A673 (cell line): Measurements from ENCODE around the gene URI1. TPM values are rescaled to one million over a fixed set of nuclear protein-coding genes. Genes with fewer than 3 reads are reported as not detected.

Source experiments
- BruUV-seq: library from RNA; stranded (reverse); fragments of 400-500 nt; replicated peaks from 2 replicates; lab custom pipeline; 2021; lab: Mats Ljungman, UMichigan
- CTCF ChIA-PET: fragments of 300-600 bp; sonication (Branson Sonifier 250); formaldehyde crosslinking; loops from one replicate; lab custom pipeline; 2022; ENCODE audit warnings: antibody characterized with exemption; lab: Charles Lee
- POLR2A ChIA-PET: fragments of 300-600 bp; sonication (Branson Sonifier 250); formaldehyde crosslinking; loops from one replicate; lab custom pipeline; 2022; ENCODE audit warnings: antibody characterized with exemption; ENCODE audit not compliant: low non-redundant PET; lab: Charles Lee
- DNase-seq: peaks from one replicate; pipeline ENCODE4 v3.0.0-alpha.2; 2015; ENCODE audit warnings: low spot score
- H3K27ac ChIP-seq: fragments of 200-600 bp; sonication (generic); 2 replicates; pipeline ENCODE4 v1.5.1; 2016; ENCODE audit warnings: mixed run types, low read depth, mild to moderate bottlenecking, mixed read lengths, antibody characterized with exemption, low read length; ENCODE audit not compliant: poor library complexity, severe bottlenecking
- H3K27me3 ChIP-seq: fragments of 200-600 bp; sonication (generic); replicated peaks from 2 replicates; pipeline ENCODE4 v1.6.1; 2017; ENCODE audit warnings: mixed run types, low read depth, mild to moderate bottlenecking, mixed read lengths, antibody characterized with exemption, low read length; ENCODE audit not compliant: insufficient read depth, poor library complexity
- H3K36me3 ChIP-seq: fragments of 200-600 bp; sonication (generic); 2 replicates; pipeline ENCODE4 v1.6.1; 2016; ENCODE audit warnings: mixed run types, mild to moderate bottlenecking, mixed read lengths, antibody characterized with exemption, low read length; ENCODE audit not compliant: insufficient read depth, poor library complexity, severe bottlenecking
- H3K4me1 ChIP-seq: fragments of 200-600 bp; sonication (generic); 2 replicates; pipeline ENCODE4 v1.6.1; 2017; ENCODE audit warnings: mixed run types, mild to moderate bottlenecking, mixed read lengths, antibody characterized with exemption, low read length; ENCODE audit not compliant: insufficient read depth, poor library complexity, severe bottlenecking
- H3K4me3 ChIP-seq: fragments of 200-600 bp; sonication (generic); 2 replicates; pipeline ENCODE4 v1.5.1; 2016; ENCODE audit warnings: low read depth, mixed run types, mild to moderate bottlenecking, mixed read lengths, low read length; ENCODE audit not compliant: poor library complexity, severe bottlenecking
- H3K9me3 ChIP-seq: fragments of 200-600 bp; sonication (generic); 2 replicates; pipeline ENCODE4 v1.6.1; 2016; ENCODE audit warnings: mixed run types, low read depth, mild to moderate bottlenecking, mixed read lengths, antibody characterized with exemption, low read length; ENCODE audit not compliant: poor library complexity, severe bottlenecking
- CTCF ChIP-seq: fragments of 300-800, 200-600 bp; sonication (generic); conservative IDR thresholded peaks from 2 replicates; pipeline ENCODE4 v1.5.1; 2017; ENCODE audit warnings: low read depth, mild to moderate bottlenecking, antibody characterized with exemption, low read length, moderate library complexity, mixed read lengths
- EZH2 ChIP-seq: fragments of 200-600 bp; sonication (generic); IDR thresholded peaks from 2 replicates; pipeline ENCODE4 v1.6.1; 2017; ENCODE audit warnings: borderline replicate concordance, low read depth, mild to moderate bottlenecking, mixed read lengths, antibody characterized with exemption, low read length; ENCODE audit not compliant: poor library complexity, severe bottlenecking
- intact Hi-C: fragments of 100-400 bp; cut with micrococcal nuclease; formaldehyde crosslinking; loops from one replicate; pipeline ENCODE4 v1.10.0; 2022; ENCODE audit not compliant: unreplicated experiment
- total RNA-seq: library from RNA; stranded (reverse); gene quantifications from 2 replicates; pipeline ENCODE4 v1.2.3, GENCODE V29; 2021

The URI1 gene
- total RNA-seq, 1 experiment from 2014 or later: 93.0 TPM

GRCh38 chr19:29934257-29934656 is 7.8 kb upstream of the URI1 start:
- DNase-seq: no peak
- H3K27ac ChIP-seq: no peak overlapping the region
- no peaks in the 10 kb centered on the region for H3K27me3 ChIP-seq
- ChIA-PET CTCF (no interaction called here), POLR2A (no interaction called here)
- no TSS peak for BruUV-seq
- no peak overlapping the region for H3K4me3 ChIP-seq
- H3K36me3 ChIP-seq: no peaks in the 10 kb centered on the region
- no peaks in the 10 kb centered on the region for H3K9me3 ChIP-seq
- H3K4me1 ChIP-seq: no peaks in the 10 kb centered on the region
- intact Hi-C loops: no loop called here
- TF ChIP-seq CTCF (no peak), EZH2 (no peak)

GRCh38 chr19:29934781-29935180 is 7.3 kb upstream of the URI1 start:
- H3K4me3 ChIP-seq: no peak overlapping the region
- CTCF ChIA-PET: no interaction called here

GRCh38 chr19:29936409-29936808 is 5.6 kb upstream of the URI1 start:
- TF ChIP-seq EZH2 (no peak), CTCF (no peak)
- BruUV-seq: no TSS peak
- no peaks in the 10 kb centered on the region for H3K36me3 ChIP-seq
- ChIA-PET POLR2A (no interaction called here), CTCF (no interaction called here)
- no peaks in the 10 kb centered on the region for H3K4me1 ChIP-seq
- H3K27me3 ChIP-seq: no peaks in the 10 kb centered on the region
- no peaks in the 10 kb centered on the region for H3K9me3 ChIP-seq
- intact Hi-C loops: no loop called here
- no peak overlapping the region for H3K4me3 ChIP-seq
- no peak overlapping the region for H3K27ac ChIP-seq
- DNase-seq: no peak

More at GRCh38 chr19:29934781-29935180, 7.3 kb upstream of the URI1 start:
- DNase-seq: no peak
- H3K27ac ChIP-seq: no peak overlapping the region
- POLR2A ChIA-PET: interaction anchor here (0.6 kb wide), 1 partner anchor 315 kb away, joined by 7 read pairs; no protein-coding TSS in a partner anchor
- no peaks in the 10 kb centered on the region for H3K9me3 ChIP-seq
- H3K27me3 ChIP-seq: no peaks in the 10 kb centered on the region
- TF ChIP-seq EZH2: no peak
- H3K36me3 ChIP-seq: no peaks in the 10 kb centered on the region
- intact Hi-C loops: no loop called here
- no peaks in the 10 kb centered on the region for H3K4me1 ChIP-seq
- no TSS peak for BruUV-seq

GRCh38 chr19:29939628-29940027 is 2.4 kb upstream of the URI1 start:
- no TSS peak for BruUV-seq
- no peak overlapping the region for H3K27ac ChIP-seq
- H3K36me3 ChIP-seq: no peaks in the 10 kb centered on the region
- H3K9me3 ChIP-seq: no peaks in the 10 kb centered on the region
- ChIA-PET POLR2A (no interaction called here), CTCF (no interaction called here)
- intact Hi-C loops: no loop called here
- no peak overlapping the region for H3K4me3 ChIP-seq
- no peak for TF ChIP-seq EZH2
- TF ChIP-seq CTCF: no peak
- H3K27me3 ChIP-seq: no peaks in the 10 kb centered on the region
- H3K4me1 ChIP-seq: peaks cover 14% of the 10 kb centered on the region
- no peak for DNase-seq
